HL-60 (cell line): Measurements from ENCODE around the gene SPX.

ENCODE experiments used
- DNase-seq, 2 experiments: peaks; one replicate each; pipeline ENCODE4 v3.0.0-alpha.2; 2010 to 2020; ENCODE audit warnings: low read depth in 1 of 2, low spot score in 1 of 2
- H3K27ac ChIP-seq: fragments of 250-450 bp; sonication (Bioruptor Pico); replicated peaks from 2 replicates; pipeline ENCODE4 v1.5.1; 2020; ENCODE audit warnings: mild to moderate bottlenecking, moderate library complexity
- H3K27me3 ChIP-seq: fragments of 250-450 bp; sonication (Bioruptor Pico); 2 replicates; pipeline ENCODE4 v1.5.1; 2021; ENCODE audit warnings: mild to moderate bottlenecking, moderate library complexity; ENCODE audit not compliant: insufficient read depth, poor library complexity, severe bottlenecking
- H3K4me3 ChIP-seq: replicated peaks from 2 replicates; pipeline ENCODE4 v1.5.1; 2011; ENCODE audit warnings: mild to moderate bottlenecking, control low read depth, low read length; ENCODE audit not compliant: insufficient read depth
- CTCF ChIP-seq: IDR thresholded peaks from one replicate; pipeline ENCODE4 v1.5.1; 2011; ENCODE audit warnings: low read length, control low read depth, inconsistent platforms; ENCODE audit not compliant: insufficient read depth
- GABPA ChIP-seq: IDR thresholded peaks from 2 replicates; pipeline ENCODE4 v1.6.1; 2012; ENCODE audit warnings: low read depth
- POLR2AphosphoS5 ChIP-seq: IDR thresholded peaks from 2 replicates; pipeline ENCODE4 v1.6.1; 2012; ENCODE audit warnings: low read depth
- REST ChIP-seq: IDR thresholded peaks from 2 replicates; pipeline ENCODE4 v1.6.1; 2012; ENCODE audit warnings: low read depth; ENCODE audit not compliant: insufficient replicate concordance
- SPI1 ChIP-seq: IDR thresholded peaks from 2 replicates; pipeline ENCODE4 v1.6.1; 2012; ENCODE audit warnings: low read depth, mild to moderate bottlenecking, borderline replicate concordance

SPX gene

GRCh38 chr12:21566223-21566906 is 40.3 kb downstream of the SPX start:
- DNase-seq = no peak
- Histone ChIP-seq H3K27me3 (no peaks in the 10 kb centered on the region), H3K27ac (no peak overlapping the region), H3K4me3 (no peak overlapping the region)
- TF ChIP-seq CTCF (no peak), REST (no peak), GABPA (no peak), SPI1 (no peak), POLR2AphosphoS5 (no peak)

- TF ChIP-seq POLR2AphosphoS5 = no peak
- no peak for TF ChIP-seq CTCF
- TF ChIP-seq SPI1 = no peak
- TF ChIP-seq REST = no peak
- TF ChIP-seq GABPA = no peak
- H3K27me3 ChIP-seq = no peaks in the 10 kb centered on the region
- no peak for DNase-seq
- no peak overlapping the region for H3K4me3 ChIP-seq
- H3K27ac ChIP-seq = no peak overlapping the region
These were observed 40.9 kb downstream of the SPX start for GRCh38 chr12:21566907-21567394.

GRCh38 chr12:21568115-21568514 is 42.0 kb downstream of the SPX start:
- no peaks in the 10 kb centered on the region for H3K27me3 ChIP-seq
- no peak for DNase-seq
- H3K4me3 ChIP-seq = no peak overlapping the region
- no peak overlapping the region for H3K27ac ChIP-seq
- TF ChIP-seq SPI1 (no peak), POLR2AphosphoS5 (no peak), REST (no peak), CTCF (no peak), GABPA (no peak)
